Dendritic cell treated with granulocyte-macrophage colony-stimulating factor and Interleukin-4, amounts not matched to agents 40 ng/mL and 50 ng/mL, for 4 days (primary cell): ENCODE results near the gene TNFAIP8L1.

Source experiments
- H3K27ac Mint-ChIP-seq: one replicate; pipeline ENCODE4 v1.8.0; 2022; ENCODE audit warnings: mild to moderate bottlenecking, mixed read lengths
- H3K27me3 Mint-ChIP-seq: one replicate; pipeline ENCODE4 v1.8.0; 2022; ENCODE audit warnings: mild to moderate bottlenecking, mixed read lengths
- H3K36me3 Mint-ChIP-seq: one replicate; pipeline ENCODE4 v1.8.0; 2022; ENCODE audit warnings: low read depth, mixed read lengths
- H3K4me1 Mint-ChIP-seq: one replicate; pipeline ENCODE4 v1.8.0; 2022; ENCODE audit warnings: low read depth, mixed read lengths
- H3K4me3 Mint-ChIP-seq: one replicate; pipeline ENCODE4 v1.8.0; 2022; ENCODE audit warnings: mild to moderate bottlenecking, moderate library complexity, mixed read lengths
- H3K9me3 Mint-ChIP-seq: one replicate; pipeline ENCODE4 v1.8.0; 2022; ENCODE audit warnings: mixed read lengths
- intact Hi-C: fragments of 100-400 bp; cut with micrococcal nuclease; formaldehyde crosslinking; loops from one replicate; pipeline ENCODE4 v1.15.0; 2022

The TNFAIP8L1 gene

GRCh38 chr19:4702764-4703163, 63.4 kb downstream of the TNFAIP8L1 start:
- no peaks in the 10 kb centered on the region for H3K9me3 Mint-ChIP-seq
- intact Hi-C loops: no loop called here

GRCh38 chr19:4703671-4704316, 64.5 kb downstream of the TNFAIP8L1 start:
- Mint-ChIP-seq H3K9me3 (no peaks in the 10 kb centered on the region), H3K27me3 (no peaks in the 10 kb centered on the region), H3K36me3 (peaks cover 100% of the 10 kb centered on the region), H3K27ac (peak overlapping the region; percentile 25), H3K4me1 (peaks cover 53% of the 10 kb centered on the region), H3K4me3 (no peak overlapping the region)
- intact Hi-C loops: no loop called here

More at GRCh38 chr19:4702764-4703163, 63.4 kb downstream of the TNFAIP8L1 start:
- Mint-ChIP-seq H3K27ac (peak overlapping the region; percentile 25), H3K4me3 (no peak overlapping the region), H3K36me3 (peaks cover 100% of the 10 kb centered on the region), H3K4me1 (peaks cover 44% of the 10 kb centered on the region), H3K27me3 (no peaks in the 10 kb centered on the region)

- Mint-ChIP-seq H3K36me3 (peaks cover 100% of the 10 kb centered on the region), H3K9me3 (no peaks in the 10 kb centered on the region), H3K27ac (peak overlapping the region; percentile 25), H3K4me1 (peaks cover 56% of the 10 kb centered on the region), H3K4me3 (no peak overlapping the region), H3K27me3 (no peaks in the 10 kb centered on the region)
- intact Hi-C loops: no loop called here
Observed at GRCh38 chr19:4704317-4704673, 65.0 kb downstream of the TNFAIP8L1 start.
